ENCODE measurements around the gene RAB37. TPM values are rescaled to one million over a fixed set of nuclear protein-coding genes. Genes with fewer than 3 reads are reported as not detected.
A peak's percentile ranks its signal among the peaks of the same experiment; 100 is the strongest.

The RAB37 gene
- total RNA-seq, 2 experiments from 2014 or later: 19.0 to 21.1 TPM

GRCh38 chr17:74764751-74765286 lies 27.8 kb downstream of the RAB37 start:
- POLR2A ChIA-PET: no interaction called here
- ATAC-seq (ENCODE audit: poor library complexity) (no peak), DNase-seq (no peak)
- H3K27ac Mint-ChIP-seq: peak overlapping the region; percentile 56
- Histone ChIP-seq H3K4me3 (ENCODE audit: low read length) (no peak overlapping the region), H3K9me3 (ENCODE audit: control insufficient read depth in 1 of 2, insufficient read depth in 1 of 2, low read length in 2 of 2) (no peaks in the 10 kb centered on the region), H3K36me3 (ENCODE audit: insufficient read depth, low read length) (peaks cover 88% of the 10 kb centered on the region), H3K27ac (ENCODE audit: low read depth in 1 of 2, low read length in 2 of 2) (peak overlapping the region in 1 of 2 donors; percentile 4), H3K4me1 (ENCODE audit: insufficient read depth, low read length) (peaks cover 69% of the 10 kb centered on the region), H3K27me3 (ENCODE audit: control insufficient read depth in 1 of 2, insufficient read depth in 2 of 2, low read length in 2 of 2) (no peaks in the 10 kb centered on the region)
- intact Hi-C loops (cut with DNase I, micrococcal nuclease): no loop called here
- H3K4me1 Mint-ChIP-seq (ENCODE audit: low read depth): peaks cover 31% of the 10 kb centered on the region
- H3K9me3 Mint-ChIP-seq: no peaks in the 10 kb centered on the region
- peaks cover 61% of the 10 kb centered on the region for H3K36me3 Mint-ChIP-seq (ENCODE audit: low read depth)
- CTCF ChIA-PET: interaction anchor here (1.5 kb wide), 1 partner anchor 27 kb away, joined by 3 read pairs; no protein-coding TSS in a partner anchor
- H3K4me3 Mint-ChIP-seq: no peak overlapping the region
- TF ChIP-seq, protein P1, sequence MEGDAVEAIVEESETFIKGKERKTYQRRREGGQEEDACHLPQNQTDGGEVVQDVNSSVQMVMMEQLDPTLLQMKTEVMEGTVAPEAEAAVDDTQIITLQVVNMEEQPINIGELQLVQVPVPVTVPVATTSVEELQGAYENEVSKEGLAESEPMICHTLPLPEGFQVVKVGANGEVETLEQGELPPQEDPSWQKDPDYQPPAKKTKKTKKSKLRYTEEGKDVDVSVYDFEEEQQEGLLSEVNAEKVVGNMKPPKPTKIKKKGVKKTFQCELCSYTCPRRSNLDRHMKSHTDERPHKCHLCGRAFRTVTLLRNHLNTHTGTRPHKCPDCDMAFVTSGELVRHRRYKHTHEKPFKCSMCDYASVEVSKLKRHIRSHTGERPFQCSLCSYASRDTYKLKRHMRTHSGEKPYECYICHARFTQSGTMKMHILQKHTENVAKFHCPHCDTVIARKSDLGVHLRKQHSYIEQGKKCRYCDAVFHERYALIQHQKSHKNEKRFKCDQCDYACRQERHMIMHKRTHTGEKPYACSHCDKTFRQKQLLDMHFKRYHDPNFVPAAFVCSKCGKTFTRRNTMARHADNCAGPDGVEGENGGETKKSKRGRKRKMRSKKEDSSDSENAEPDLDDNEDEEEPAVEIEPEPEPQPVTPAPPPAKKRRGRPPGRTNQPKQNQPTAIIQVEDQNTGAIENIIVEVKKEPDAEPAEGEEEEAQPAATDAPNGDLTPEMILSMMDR (IDR thresholded peaks at IDR 0.05): no peak
- H3K27me3 Mint-ChIP-seq: no peaks in the 10 kb centered on the region

DNA sequence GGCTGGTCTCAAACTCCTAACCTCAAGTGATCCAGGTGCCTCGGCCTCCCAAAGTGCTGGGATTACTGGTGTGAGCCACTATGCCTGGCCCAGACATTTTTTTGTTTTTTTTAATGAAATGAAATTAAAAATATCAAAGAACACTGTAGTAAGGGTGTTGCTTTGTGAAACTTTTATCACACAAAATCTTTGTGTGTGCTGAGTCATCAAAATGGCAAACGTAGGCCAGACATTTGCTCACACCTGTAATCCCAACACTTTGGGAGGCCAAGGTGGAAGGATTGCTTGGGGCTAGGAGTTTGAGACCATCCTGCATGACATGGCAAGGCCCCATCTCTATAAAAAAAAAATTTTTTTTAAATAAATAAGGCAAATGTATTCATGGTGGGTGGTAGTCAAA lies 29.4 kb downstream of the RAB37 start:
- Mint-ChIP-seq H3K27ac (peak overlapping the region; percentile 61), H3K4me3 (no peak overlapping the region), H3K27me3 (no peaks in the 10 kb centered on the region), H3K9me3 (no peaks in the 10 kb centered on the region), H3K36me3 (ENCODE audit: low read depth) (peaks cover 74% of the 10 kb centered on the region), H3K4me1 (ENCODE audit: low read depth) (peaks cover 27% of the 10 kb centered on the region)
- DNase-seq (no peak), ATAC-seq (ENCODE audit: poor library complexity) (no peak)
- no peaks in the 10 kb centered on the region for H3K27me3 ChIP-seq (ENCODE audit: control insufficient read depth in 1 of 2, insufficient read depth in 2 of 2, low read length in 2 of 2)
- no peaks in the 10 kb centered on the region for H3K9me3 ChIP-seq (ENCODE audit: control insufficient read depth in 1 of 2, insufficient read depth in 1 of 2, low read length in 2 of 2)
- peak overlapping the region in 1 of 2 donors; percentile 36 for H3K27ac ChIP-seq (ENCODE audit: low read depth in 1 of 2, low read length in 2 of 2)
- CTCF ChIA-PET: interaction anchor here (1.5 to 2.2 kb wide), 2 partner anchors 17 to 29 kb away, joined by 3 to 6 read pairs; no protein-coding TSS in a partner anchor
- no peak overlapping the region for H3K4me3 ChIP-seq (ENCODE audit: low read length)
- TF ChIP-seq, protein P1 (IDR thresholded peaks at IDR 0.05): no peak
- intact Hi-C loops (cut with DNase I, micrococcal nuclease): no loop called here
- H3K4me1 ChIP-seq (ENCODE audit: insufficient read depth, low read length): peaks cover 68% of the 10 kb centered on the region
- POLR2A ChIA-PET: no interaction called here
- H3K36me3 ChIP-seq (ENCODE audit: insufficient read depth, low read length): peaks cover 97% of the 10 kb centered on the region

DNA sequence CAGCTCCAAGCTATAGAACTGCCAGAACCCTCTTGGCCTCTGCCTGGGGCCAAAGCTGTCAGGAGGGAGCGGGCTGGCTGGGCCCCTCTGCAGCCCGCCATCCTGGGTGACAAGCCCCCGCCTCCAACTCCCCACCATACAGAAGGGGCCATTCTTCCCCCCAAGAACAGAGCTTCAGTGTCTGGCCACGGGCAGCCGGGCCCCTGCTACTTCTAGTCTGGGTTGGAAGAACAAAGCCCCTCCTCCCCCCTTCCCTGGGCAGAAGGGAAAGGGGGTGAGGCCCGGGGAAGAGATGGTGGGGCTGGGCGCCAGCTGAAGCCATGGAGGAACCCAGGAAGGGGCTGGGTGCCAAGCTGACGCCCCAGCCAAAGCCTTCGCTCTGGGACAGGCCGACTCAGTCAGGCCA lies 30.1 kb downstream of the RAB37 start:
- Histone ChIP-seq H3K36me3 (ENCODE audit: insufficient read depth, low read length) (peaks cover 97% of the 10 kb centered on the region), H3K27me3 (ENCODE audit: control insufficient read depth in 1 of 2, insufficient read depth in 2 of 2, low read length in 2 of 2) (no peaks in the 10 kb centered on the region), H3K27ac (ENCODE audit: low read depth in 1 of 2, low read length in 2 of 2) (peak overlapping the region in 1 of 2 donors; percentile 36), H3K4me1 (ENCODE audit: insufficient read depth, low read length) (peaks cover 62% of the 10 kb centered on the region), H3K9me3 (ENCODE audit: control insufficient read depth in 1 of 2, insufficient read depth in 1 of 2, low read length in 2 of 2) (no peaks in the 10 kb centered on the region), H3K4me3 (ENCODE audit: low read length) (no peak overlapping the region)
- POLR2A ChIA-PET: interaction anchor here (1.3 kb wide), 1 partner anchor 110 kb away, joined by 5 read pairs; no protein-coding TSS in a partner anchor
- no peak for ATAC-seq (ENCODE audit: poor library complexity)
- no peaks in the 10 kb centered on the region for H3K9me3 Mint-ChIP-seq
- H3K4me1 Mint-ChIP-seq (ENCODE audit: low read depth): peaks cover 26% of the 10 kb centered on the region
- no peaks in the 10 kb centered on the region for H3K27me3 Mint-ChIP-seq
- peak overlapping the region; percentile 44 for H3K27ac Mint-ChIP-seq
- H3K36me3 Mint-ChIP-seq (ENCODE audit: low read depth): peaks cover 81% of the 10 kb centered on the region
- CTCF ChIA-PET: interaction anchor here (2.2 kb wide), 1 partner anchor 18 kb away, joined by 6 read pairs; no protein-coding TSS in a partner anchor
- TF ChIP-seq, protein P1 (IDR thresholded peaks at IDR 0.05): no peak
- no peak for DNase-seq
- intact Hi-C loops (cut with DNase I, micrococcal nuclease): no loop called here
- H3K4me3 Mint-ChIP-seq: no peak overlapping the region
